ENCODE measurements around the gene ANKH. TPM values are rescaled to one million over a fixed set of nuclear protein-coding genes. Genes with fewer than 3 reads are reported as not detected.

Gene ANKH
- total and polyA plus RNA-seq, 10 of the 15 experiments (the other 5 are each of a cell fraction or from before 2014, with no cell fraction given) = 2.1 to 43.9 (median 14.4) TPM

- no peak for DNase-seq (ENCODE audit: low read depth, low spot score)
- 56% methylated on average over 8 of the region's 8 CpGs for WGBS (ENCODE audit: insufficient coverage, insufficient replicate concordance, low lambda C conversion rate, missing lambda C conversion rate)
- no peaks in the 10 kb centered on the region; the same call in 1 of the 2 replicates for H4K20me1 ChIP-seq (ENCODE audit: control insufficient read depth, insufficient read depth)
- TF ChIP-seq JUND (IDR thresholded peaks at IDR 0.05; ENCODE audit: low read depth, low read length) = no peak
- TF ChIP-seq SMARCA5 (IDR thresholded peaks at IDR 0.05) = no peak
- TF ChIP-seq BMI1 (IDR thresholded peaks at IDR 0.05; ENCODE audit: borderline replicate concordance) = no peak
- TF ChIP-seq BHLHE40 (IDR thresholded peaks at IDR 0.05; ENCODE audit: borderline replicate concordance in 1 of 2, low read depth in 2 of 2, low read length in 1 of 2) = peak in 1 of 2 experiments; percentile 47; a peak in 2 of 4 replicates
- TF ChIP-seq TAF1 (IDR thresholded peaks at IDR 0.05; ENCODE audit: borderline replicate concordance, low read depth, low read length) = no peak
- TF ChIP-seq RUNX3 (IDR thresholded peaks at IDR 0.05; ENCODE audit: low read length) = 0 out of 2 replicates have a peak, but pooled peaks have one; percentile 2
- SMC1A ChIA-PET (ENCODE audit: uncharacterized antibody, unreplicated experiment) = interaction anchor here (0.8 to 5.0 kb wide), 13 partner anchors 10 to 522 kb away, joined by 3 to 55 read pairs (median 3); no protein-coding TSS in a partner anchor
- no peak for FAIRE-seq
- no TSS peak for BruUV-seq (replicated peaks)
- H3K9ac ChIP-seq (ENCODE audit: control insufficient read depth, insufficient read depth, low read length) = peak overlapping the region; percentile 94
- H3K4me3 ChIP-seq = peak overlapping the region; percentile 84
- in situ Hi-C loops (cut with MboI) (loop anchor here (25.0 kb wide), 1 partner anchor 505 kb away; no protein-coding TSS in a partner anchor), intact Hi-C loops (cut with micrococcal nuclease; ENCODE audit: unreplicated experiment) (loop anchor here (5.0 kb wide), 2 partner anchors 415 to 520 kb away; no protein-coding TSS in a partner anchor)
- 0 out of 4 replicates have a peak, but pooled peaks cover 0 to 2% of the 10 kb centered on the region in 2 experiments for H3K36me3 ChIP-seq (ENCODE audit: control insufficient read depth in 2 of 2, insufficient read depth in 2 of 2, low read length in 1 of 2)
- RAD21 ChIA-PET (ENCODE audit: unreplicated experiment) = interaction anchor here (0.9 to 4.8 kb wide), 9 partner anchors 9 to 524 kb away, joined by 3 to 33 read pairs (median 4); partner anchors contain the start of gene TRIO
- peaks cover 23% of the 10 kb centered on the region for H3K4me1 ChIP-seq (ENCODE audit: control insufficient read depth, insufficient read depth, low read length)
- peak overlapping the region; percentile 90 for H3K27ac ChIP-seq (ENCODE audit: control insufficient read depth, insufficient read depth)
- ATAC-seq = no peak
- CTCF ChIA-PET = interaction anchor here (0.7 to 2.6 kb wide), 12 partner anchors 9 to 522 kb away, joined by 3 to 14 read pairs (median 4); no protein-coding TSS in a partner anchor
- peak overlapping the region; percentile 94 for H3K4me2 ChIP-seq (ENCODE audit: control insufficient read depth, insufficient read depth)
- peaks cover 98% of the 10 kb centered on the region for H3K79me2 ChIP-seq (ENCODE audit: control insufficient read depth, insufficient read depth, low read length)
- H2AFZ ChIP-seq (ENCODE audit: control insufficient read depth, low read depth, low read length) = no peak overlapping the region
- POLR2A ChIA-PET = interaction anchor here (1.0 to 3.2 kb wide), 4 partner anchors 10 to 19 kb away, joined by 3 to 31 read pairs (median 5); no protein-coding TSS in a partner anchor
- H3K9me3 ChIP-seq (replicated peaks; ENCODE audit: control insufficient read depth, insufficient read depth, low read length) = no peaks in the 10 kb centered on the region
- no peaks in the 10 kb centered on the region for H3K27me3 ChIP-seq (replicated peaks in 1 of 2; ENCODE audit: control insufficient read depth in 2 of 2, insufficient read depth in 2 of 2, low read length in 1 of 2)
These were observed 204.3 kb downstream of the ANKH start for GRCh38 chr5:14667290-14667689.

All from GM12878 (cell line).